ENCODE data around the gene SLC23A3.

Gene SLC23A3

GRCh38 chr2:219131744-219132143 is 38.1 kb downstream of the SLC23A3 start:
- DNase-seq: no peak

- DNase-seq: no peak
Observed at GRCh38 chr2:219131327-219131726, 38.5 kb downstream of the SLC23A3 start.

- no peak for DNase-seq
Observed at GRCh38 chr2:219129589-219129988, 40.2 kb downstream of the SLC23A3 start.

- no peak for DNase-seq
Observed at GRCh38 chr2:219128396-219128795, 41.4 kb downstream of the SLC23A3 start.

- no peak for DNase-seq
Observed at GRCh38 chr2:219127037-219127635, 42.7 kb downstream of the SLC23A3 start.

- DNase-seq: no peak
Observed at GRCh38 chr2:219126555-219126954, 43.3 kb downstream of the SLC23A3 start.

- no peak for DNase-seq
Observed at GRCh38 chr2:219125886-219126270, 44.0 kb downstream of the SLC23A3 start.

GRCh38 chr2:219125225-219125885 is 44.5 kb downstream of the SLC23A3 start:
- DNase-seq: no peak

GRCh38 chr2:219124381-219125110 is 45.3 kb downstream of the SLC23A3 start:
- no peak for DNase-seq

GRCh38 chr2:219123356-219124135 is 46.3 kb downstream of the SLC23A3 start:
- DNase-seq: no peak

GRCh38 chr2:219122202-219122980 is 47.4 kb downstream of the SLC23A3 start:
- DNase-seq: no peak

GRCh38 chr2:219120082-219120481 is 49.7 kb downstream of the SLC23A3 start:
- DNase-seq: no peak

GRCh38 chr2:219119422-219120043 is 50.3 kb downstream of the SLC23A3 start:
- no peak for DNase-seq

GRCh38 chr2:219118504-219118903 is 51.3 kb downstream of the SLC23A3 start:
- DNase-seq: no peak

GRCh38 chr2:219116776-219117646 is 52.8 kb downstream of the SLC23A3 start:
- DNase-seq: no peak

GRCh38 chr2:219112651-219113338 is 57.0 kb downstream of the SLC23A3 start:
- DNase-seq: no peak

- DNase-seq: no peak
Observed at GRCh38 chr2:219112062-219112406, 57.8 kb downstream of the SLC23A3 start.

All from amniotic stem cell (primary cell).